Measurements from ENCODE around the gene NTRK1. TPM values are rescaled to one million over a fixed set of nuclear protein-coding genes. Genes with fewer than 3 reads are reported as not detected.

NTRK1 gene
- total RNA-seq, 1 donor from 2014 or later = 2.5 TPM

GRCh38 chr1:156887734-156888133, 27.1 kb downstream of the NTRK1 start:
- DNase-seq (peak; percentile 10), ATAC-seq (ENCODE audit: poor library complexity) (no peak)
- intact Hi-C loops (cut with DNase I) = no loop called here

- DNase-seq = peak; percentile 87
- intact Hi-C loops (cut with DNase I) = loop anchor here (5.0 to 10.0 kb wide), 2 partner anchors 37 to 195 kb away; no protein-coding TSS in a partner anchor
- peak; percentile 41 for ATAC-seq (ENCODE audit: poor library complexity)
These were observed 29.3 kb downstream of the NTRK1 start for GRCh38 chr1:156889802-156890580.

- ATAC-seq (ENCODE audit: poor library complexity) (peak; percentile 90), DNase-seq (peak; percentile 96)
- intact Hi-C loops (cut with DNase I) = loop anchor here (5.0 to 10.0 kb wide), 2 partner anchors 35 to 198 kb away; no protein-coding TSS in a partner anchor
These were observed 31.8 kb downstream of the NTRK1 start for GRCh38 chr1:156892190-156893047.

GRCh38 chr1:156893048-156893953, 32.6 kb downstream of the NTRK1 start, which contains the start of gene PEAR1:
Gene PEAR1 (plus strand): TSS chr1:156893718. CDS start chr1:156903927, 10,209 bp downstream.
- DNase-seq = peak; percentile 82
- ATAC-seq (ENCODE audit: poor library complexity) = peak; percentile 44
- intact Hi-C loops (cut with DNase I) = loop anchor here (5.0 to 10.0 kb wide), 2 partner anchors 34 to 198 kb away; no protein-coding TSS in a partner anchor

GRCh38 chr1:156894001-156894400, 33.3 kb downstream of the NTRK1 start:
- DNase-seq (no peak), ATAC-seq (ENCODE audit: poor library complexity) (no peak)
- intact Hi-C loops (cut with DNase I) = loop anchor here (5.0 to 10.0 kb wide), 2 partner anchors 33 to 199 kb away; no protein-coding TSS in a partner anchor

- intact Hi-C loops (cut with DNase I) = loop anchor here (5.0 to 10.0 kb wide), 2 partner anchors 32 to 200 kb away; no protein-coding TSS in a partner anchor
- DNase-seq (peak; percentile 71), ATAC-seq (ENCODE audit: poor library complexity) (peak; percentile 33)
These were observed 34.2 kb downstream of the NTRK1 start for GRCh38 chr1:156894711-156895454.

- ATAC-seq (ENCODE audit: poor library complexity) = no peak
- intact Hi-C loops (cut with DNase I) = loop anchor here (10.0 kb wide), 1 partner anchor 201 kb away; no protein-coding TSS in a partner anchor
- DNase-seq = no peak
These were observed 34.8 kb downstream of the NTRK1 start for GRCh38 chr1:156895455-156895812.

- no peak for DNase-seq
- intact Hi-C loops (cut with DNase I) = loop anchor here (10.0 kb wide), 1 partner anchor 201 kb away; no protein-coding TSS in a partner anchor
- ATAC-seq (ENCODE audit: poor library complexity) = no peak
These were observed 35.3 kb downstream of the NTRK1 start for GRCh38 chr1:156895927-156896326.

- no peak for ATAC-seq (ENCODE audit: poor library complexity)
- no peak for DNase-seq
- intact Hi-C loops (cut with DNase I) = loop anchor here (10.0 kb wide), 1 partner anchor 202 kb away; no protein-coding TSS in a partner anchor
These were observed 35.9 kb downstream of the NTRK1 start for GRCh38 chr1:156896490-156897033.

GRCh38 chr1:156897078-156897825, 36.6 kb downstream of the NTRK1 start:
- intact Hi-C loops (cut with DNase I) = loop anchor here (10.0 kb wide), 1 partner anchor 202 kb away; no protein-coding TSS in a partner anchor
- DNase-seq = no peak
- ATAC-seq (ENCODE audit: poor library complexity) = no peak

- DNase-seq = peak; percentile 75
- intact Hi-C loops (cut with DNase I) = loop anchor here (10.0 kb wide), 1 partner anchor 203 kb away; no protein-coding TSS in a partner anchor
- peak; percentile 8 for ATAC-seq (ENCODE audit: poor library complexity)
These were observed 37.5 kb downstream of the NTRK1 start for GRCh38 chr1:156898161-156898566.

- DNase-seq (no peak), ATAC-seq (ENCODE audit: poor library complexity) (no peak)
- intact Hi-C loops (cut with DNase I) = loop anchor here (10.0 kb wide), 1 partner anchor 204 kb away; no protein-coding TSS in a partner anchor
These were observed 38.5 kb downstream of the NTRK1 start for GRCh38 chr1:156898971-156899664.

GRCh38 chr1:156899956-156900718, 39.5 kb downstream of the NTRK1 start:
- ATAC-seq (ENCODE audit: poor library complexity) (no peak), DNase-seq (no peak)
- intact Hi-C loops (cut with DNase I) = loop anchor here (10.0 kb wide), 1 partner anchor 205 kb away; no protein-coding TSS in a partner anchor

GRCh38 chr1:156900896-156901589, 40.4 kb downstream of the NTRK1 start:
- ATAC-seq (ENCODE audit: poor library complexity) (no peak), DNase-seq (no peak)
- intact Hi-C loops (cut with DNase I) = no loop called here

Measured in Right ventricle myocardium superior (tissue), 1 donor.